Suprapubic skin (tissue), 4 donors: ENCODE results near the gene CTNND2. TPM values are rescaled to one million over a fixed set of nuclear protein-coding genes. Genes with fewer than 3 reads are reported as not detected.

ENCODE experiments used
- DNase-seq, 2 donors: peaks; one replicate each; pipeline ENCODE4 v3.0.0-alpha.2; 2019; ENCODE audit warnings: low spot score in 2 of 2
- H3K27ac ChIP-seq: fragments of 200-600 bp; sonication (generic); one replicate; pipeline ENCODE4 v1.5.1; 2019
- H3K27me3 ChIP-seq: fragments of 200-600 bp; sonication (generic); one replicate; pipeline ENCODE4 v1.5.1; 2019
- H3K36me3 ChIP-seq: fragments of 200-600 bp; sonication (generic); one replicate; pipeline ENCODE4 v1.5.1; 2019
- H3K4me1 ChIP-seq: fragments of 200-600 bp; sonication (generic); one replicate; pipeline ENCODE4 v1.5.1; 2019
- H3K4me3 ChIP-seq: fragments of 200-600 bp; sonication (generic); one replicate; pipeline ENCODE4 v1.5.1; 2019; ENCODE audit warnings: mild to moderate bottlenecking
- H3K9me3 ChIP-seq: fragments of 200-600 bp; sonication (generic); one replicate; pipeline ENCODE4 v1.5.1; 2019
- CTCF ChIP-seq, 2 donors: fragments of 200-600 bp in 1 of 2; fragments of 450-650 bp in 1 of 2; sonication (generic) in 1 of 2; IDR thresholded peaks; one replicate each; pipeline ENCODE4 v1.5.1; 2016 to 2019; ENCODE audit warnings: antibody characterized with exemption in 2 of 2, mild to moderate bottlenecking in 1 of 2, moderate library complexity in 1 of 2
- EP300 ChIP-seq: sonication (generic); formaldehyde crosslinking; IDR thresholded peaks from one replicate; pipeline ENCODE4 v1.6.1; 2017; ENCODE audit warnings: antibody characterized with exemption
- POLR2A ChIP-seq, 2 donors: fragments of 450-650 bp; IDR thresholded peaks; one replicate each; pipeline ENCODE4 v1.6.1; 2017; ENCODE audit warnings: antibody characterized with exemption in 2 of 2, mild to moderate bottlenecking in 2 of 2, moderate library complexity in 2 of 2
- POLR2AphosphoS5 ChIP-seq, 3 donors: sonication (generic); formaldehyde crosslinking; IDR thresholded peaks; one replicate each; pipeline ENCODE4 v1.6.1; 2017; ENCODE audit warnings: antibody characterized with exemption in 3 of 3
- WGBS: methylation state at CpG from one replicate; pipeline ENCODE4 v1.1.5; 2018; 5-methylcytosine and 5-hydroxymethylcytosine counted together
- total RNA-seq, 4 donors: library from RNA; depleted of rRNA; stranded (reverse); fragments of >200 nt; gene quantifications; one replicate each; pipeline ENCODE4 v1.1.0, GENCODE V29; 2016

CTNND2 gene
- total RNA-seq, 4 donors from 2014 or later = 0.40 to 3.8 (median 2.2) TPM

GRCh38 chr5:11925701-11926100 is 21.5 kb upstream of the CTNND2 start:
- Histone ChIP-seq H3K27ac (no peak overlapping the region), H3K36me3 (no peaks in the 10 kb centered on the region), H3K9me3 (no peaks in the 10 kb centered on the region), H3K4me1 (no peaks in the 10 kb centered on the region), H3K27me3 (no peaks in the 10 kb centered on the region), H3K4me3 (no peak overlapping the region)
- 82% methylated on average over 1 of the region's 1 CpG for WGBS
- TF ChIP-seq EP300 = no peak
- no peak for TF ChIP-seq CTCF (IDR thresholded peaks at IDR 0.05)
- TF ChIP-seq POLR2A (IDR thresholded peaks at IDR 0.05) = no peak
- no peak for TF ChIP-seq POLR2AphosphoS5 (IDR thresholded peaks at IDR 0.05)
- no peak for DNase-seq

- no peak overlapping the region for H3K27ac ChIP-seq
- H3K4me1 ChIP-seq = no peaks in the 10 kb centered on the region
- TF ChIP-seq POLR2AphosphoS5 (IDR thresholded peaks at IDR 0.05) (no peak), POLR2A (IDR thresholded peaks at IDR 0.05) (no peak), EP300 (no peak), CTCF (IDR thresholded peaks at IDR 0.05) (no peak)
- no peak overlapping the region for H3K4me3 ChIP-seq
- no peaks in the 10 kb centered on the region for H3K9me3 ChIP-seq
- H3K36me3 ChIP-seq = no peaks in the 10 kb centered on the region
- 83% methylated on average over 2 of the region's 2 CpGs for WGBS
- DNase-seq = no peak
- no peaks in the 10 kb centered on the region for H3K27me3 ChIP-seq
Measured at GRCh38 chr5:11922394-11922793, 18.1 kb upstream of the CTNND2 start.

GRCh38 chr5:11918463-11919045 is 14.3 kb upstream of the CTNND2 start:
- H3K36me3 ChIP-seq = no peaks in the 10 kb centered on the region
- no peaks in the 10 kb centered on the region for H3K9me3 ChIP-seq
- H3K4me3 ChIP-seq = no peak overlapping the region
- no peak for TF ChIP-seq EP300
- TF ChIP-seq CTCF (IDR thresholded peaks at IDR 0.05) = no peak
- no peak for TF ChIP-seq POLR2AphosphoS5 (IDR thresholded peaks at IDR 0.05)
- TF ChIP-seq POLR2A (IDR thresholded peaks at IDR 0.05) = no peak
- 85% methylated on average over 9 of the region's 9 CpGs for WGBS
- H3K27ac ChIP-seq = no peak overlapping the region
- no peak for DNase-seq
- H3K4me1 ChIP-seq = no peaks in the 10 kb centered on the region
- H3K27me3 ChIP-seq = no peaks in the 10 kb centered on the region

GRCh38 chr5:11909471-11909870 is 5.2 kb upstream of the CTNND2 start:
- Histone ChIP-seq H3K36me3 (no peaks in the 10 kb centered on the region), H3K9me3 (no peaks in the 10 kb centered on the region), H3K4me1 (peaks cover 2% of the 10 kb centered on the region), H3K27ac (no peak overlapping the region), H3K4me3 (no peak overlapping the region), H3K27me3 (peaks cover 17% of the 10 kb centered on the region)
- WGBS = 62% methylated on average over 2 of the region's 2 CpGs
- DNase-seq = no peak
- TF ChIP-seq CTCF (IDR thresholded peaks at IDR 0.05) (no peak), POLR2AphosphoS5 (IDR thresholded peaks at IDR 0.05) (no peak), POLR2A (IDR thresholded peaks at IDR 0.05) (no peak), EP300 (no peak)

GRCh38 chr5:11906497-11906896 is 2.3 kb upstream of the CTNND2 start:
- TF ChIP-seq EP300 (no peak), CTCF (IDR thresholded peaks at IDR 0.05) (no peak), POLR2AphosphoS5 (IDR thresholded peaks at IDR 0.05) (no peak), POLR2A (IDR thresholded peaks at IDR 0.05) (no peak)
- H3K9me3 ChIP-seq = no peaks in the 10 kb centered on the region
- H3K4me3 ChIP-seq = no peak overlapping the region
- peaks cover 11% of the 10 kb centered on the region for H3K4me1 ChIP-seq
- peaks cover 44% of the 10 kb centered on the region for H3K27me3 ChIP-seq
- no peaks in the 10 kb centered on the region for H3K36me3 ChIP-seq
- no peak overlapping the region for H3K27ac ChIP-seq
- 66% methylated on average over 2 of the region's 2 CpGs for WGBS
- DNase-seq = no peak
